Right ventricle myocardium inferior (tissue), 1 donor: ENCODE results near the gene EED. TPM values are rescaled to one million over a fixed set of nuclear protein-coding genes. Genes with fewer than 3 reads are reported as not detected.
"Not testable (repeated sequence)": the region's sequence is repeated elsewhere in the genome, so short reads cannot be mapped to it uniquely, and the experiment has no call there.

Experiments
- ATAC-seq: fragments of 200-7000 bp; cut with Tn5 transposase; one replicate; pipeline ENCODE4 v1.9.1; 2020; ENCODE audit warnings: mild to moderate bottlenecking, moderate library complexity
- DNase-seq: peaks from one replicate; pipeline ENCODE4 v3.0.0; 2021; ENCODE audit errors: missing footprints
- intact Hi-C: fragments of 100-400 bp; cut with DNase I; formaldehyde crosslinking; loops from one replicate; pipeline ENCODE4 v1.11.0; 2022
- total RNA-seq: library from RNA; stranded (reverse); fragmentation: NEBNext Ultra II Directional; extraction: Animal tissue kit (Norgen Biotek cat#: 25700); gene quantifications from one replicate; pipeline ENCODE4 v1.2.1, GENCODE V29; 2021
- donor health status: DM: no; HTN: yes; CAD: no; lungs with severe emphysema.

EED gene
- total RNA-seq, 1 donor from 2014 or later, result 12.7 TPM

GRCh38 chr11:86277741-86278140 is 33.2 kb downstream of the EED start:
- intact Hi-C loops, result no loop called here
- ATAC-seq, result no peak
- DNase-seq, result no peak

- DNase-seq, result no peak
- no peak for ATAC-seq
- intact Hi-C loops, result no loop called here
Observed at GRCh38 chr11:86278226-86278625, 33.7 kb downstream of the EED start.

GRCh38 chr11:86279747-86280146 is 35.2 kb downstream of the EED start:
- intact Hi-C loops, result no loop called here
- no peak for DNase-seq
- ATAC-seq, result no peak

- intact Hi-C loops, result no loop called here
Observed at GRCh38 chr11:86287468-86287796, 42.9 kb downstream of the EED start.

GRCh38 chr11:86288776-86289507 is 44.4 kb downstream of the EED start:
- intact Hi-C loops, result no loop called here
- no peak for ATAC-seq
- no peak for DNase-seq

More at GRCh38 chr11:86287468-86287796, 42.9 kb downstream of the EED start:
- DNase-seq, result no peak
- no peak for ATAC-seq

- DNase-seq, ATAC-seq: not testable (repeated sequence)
- intact Hi-C loops, result loop anchor here (5.0 to 10.0 kb wide), 2 partner anchors 432 to 605 kb away; partner anchors contain the start of genes CCDC83 and CCDC89
Observed at GRCh38 chr11:86289508-86290280, 45.1 kb downstream of the EED start.

- ATAC-seq (no peak), DNase-seq (no peak)
- intact Hi-C loops, result loop anchor here (1.0 to 10.0 kb wide), 3 partner anchors 350 to 607 kb away; partner anchors contain the start of genes CCDC83 and CCDC89
Observed at GRCh38 chr11:86291466-86292262, 47.1 kb downstream of the EED start.

- ATAC-seq, result no peak
- no peak for DNase-seq
- intact Hi-C loops, result loop anchor here (5.0 to 10.0 kb wide), 2 partner anchors 436 to 608 kb away; partner anchors contain the start of genes CCDC83 and CCDC89
Observed at GRCh38 chr11:86292912-86293616, 48.5 kb downstream of the EED start.

GRCh38 chr11:86294026-86294425 is 49.5 kb downstream of the EED start:
- no peak for ATAC-seq
- intact Hi-C loops, result loop anchor here (5.0 to 10.0 kb wide), 2 partner anchors 437 to 609 kb away; partner anchors contain the start of genes CCDC83 and CCDC89
- DNase-seq, result no peak

- DNase-seq (no peak), ATAC-seq (no peak)
- intact Hi-C loops, result loop anchor here (5.0 kb wide), 1 partner anchor 54 kb away; no protein-coding TSS in a partner anchor
Observed at GRCh38 chr11:86301742-86302091, 57.2 kb downstream of the EED start.

- DNase-seq (peak; percentile 100), ATAC-seq (peak; percentile 100)
- intact Hi-C loops, result loop anchor here (5.0 kb wide), 1 partner anchor 55 kb away; no protein-coding TSS in a partner anchor
Observed at GRCh38 chr11:86302092-86302793, 57.7 kb downstream of the EED start, which contains the start of gene HIKESHI. Gene HIKESHI, plus strand, starts transcription at chr11:86302240. Its CDS starts 209 bp downstream, at chr11:86302449.

- intact Hi-C loops, result loop anchor here (5.0 kb wide), 1 partner anchor 56 kb away; no protein-coding TSS in a partner anchor
- no peak for DNase-seq
Observed at GRCh38 chr11:86303257-86303656, 58.7 kb downstream of the EED start.

GRCh38 chr11:86308710-86309109 is 64.2 kb downstream of the EED start:
- intact Hi-C loops, ATAC-seq, DNase-seq: not testable (repeated sequence)

More at GRCh38 chr11:86303257-86303656, 58.7 kb downstream of the EED start:
- no peak for ATAC-seq

- ATAC-seq, result no peak
- intact Hi-C loops, result no loop called here
- DNase-seq, result no peak
Observed at GRCh38 chr11:86313793-86314192, 69.2 kb downstream of the EED start.

GRCh38 chr11:86314636-86315035 is 70.1 kb downstream of the EED start:
- intact Hi-C loops, result no loop called here
- ATAC-seq (no peak), DNase-seq (no peak)
